Stimulated activated CD4-positive, alpha-beta T cell treated with anti-CD3 and anti-CD28 coated beads, TNF-alpha, amount 100 ng/mL, for 1 hour (primary cell): ENCODE data around the gene IL4I1.

Experiments used
- DNase-seq, 3 donors: peaks; one replicate each; pipeline ENCODE4 v3.0.0-alpha.2; 2020; ENCODE audit warnings: low read depth in 3 of 3, low spot score in 1 of 3

IL4I1 gene

GRCh38 chr19:49852631-49853126, 44.0 kb downstream of the IL4I1 start:
- no peak for DNase-seq

- DNase-seq, result no peak
Measured at GRCh38 chr19:49851456-49852259, 45.0 kb downstream of the IL4I1 start.

GRCh38 chr19:49850487-49851342, 46.0 kb downstream of the IL4I1 start, which contains the start of gene PTOV1:
Gene PTOV1 (plus strand): TSS chr19:49851159.
- peak; percentile 72 to 87 (median 73) for DNase-seq

GRCh38 chr19:49850221-49850486, 46.5 kb downstream of the IL4I1 start:
- no peak for DNase-seq

GRCh38 chr19:49849433-49850220, 47.1 kb downstream of the IL4I1 start:
- DNase-seq, result no peak

GRCh38 chr19:49848938-49849337, 47.7 kb downstream of the IL4I1 start:
- no peak for DNase-seq

DNA sequence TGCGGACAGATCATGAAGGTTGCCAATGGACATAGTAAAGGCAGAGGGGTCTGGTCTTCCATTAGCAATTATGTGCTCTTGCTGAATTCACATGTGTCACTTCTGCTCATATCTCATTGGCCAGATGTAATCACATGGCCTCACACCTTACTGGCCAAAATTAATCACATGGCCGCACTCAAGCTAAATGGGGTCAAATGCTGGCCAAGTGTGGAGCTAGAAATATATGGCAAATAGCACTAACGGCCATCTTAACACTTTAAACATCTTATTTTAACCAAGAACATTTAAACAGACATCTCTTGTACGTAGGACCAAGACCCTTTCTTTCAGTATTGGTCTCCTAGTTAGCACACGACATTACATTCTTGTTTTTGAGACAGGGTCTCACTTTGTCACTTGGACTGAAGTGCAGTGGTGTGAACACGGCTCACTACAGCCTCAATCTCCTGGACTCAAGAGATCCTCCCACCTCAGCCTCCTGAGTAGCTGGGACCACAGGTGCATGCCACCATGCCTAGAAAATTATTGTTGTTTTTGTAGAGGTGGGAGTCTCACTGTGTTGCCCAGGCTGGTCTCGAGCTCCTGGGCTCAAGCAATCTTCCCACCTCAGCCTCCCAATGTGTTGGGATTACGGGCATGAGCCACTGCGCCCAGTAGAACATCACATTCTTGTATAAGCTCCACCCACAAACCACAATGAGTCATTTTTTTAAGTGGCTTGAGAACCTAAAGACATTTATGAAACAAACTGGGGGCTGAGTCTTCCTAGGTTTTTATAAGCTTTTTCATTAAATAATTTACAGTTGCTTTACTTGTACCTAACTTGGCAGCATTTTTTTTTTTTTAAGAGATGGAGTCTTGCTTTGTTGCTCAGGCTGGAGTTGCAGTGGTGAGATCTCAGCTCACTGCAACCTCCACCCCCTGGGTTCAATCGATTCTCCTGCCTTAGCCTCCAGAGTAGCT, 48.7 kb downstream of the IL4I1 start:
- DNase-seq, result no peak

DNA sequence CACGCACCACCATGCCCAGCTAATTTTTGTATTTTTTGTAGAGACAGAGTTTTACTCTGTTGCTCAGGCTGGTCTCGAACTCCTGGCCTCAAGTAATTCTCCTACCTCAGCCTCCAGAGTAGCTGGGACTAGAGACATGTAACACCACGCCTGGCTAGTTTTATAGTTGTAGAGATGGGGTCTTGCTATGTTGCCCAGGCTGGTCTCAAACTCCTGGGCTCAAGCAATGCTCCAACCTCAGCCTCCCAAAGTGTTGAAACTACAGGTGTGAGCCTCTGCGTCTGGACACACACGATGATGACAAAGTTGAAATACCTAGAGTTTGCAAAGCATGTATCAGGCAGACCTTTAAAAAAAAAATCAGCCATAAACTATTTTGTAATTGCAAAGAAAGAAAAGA, 50.3 kb downstream of the IL4I1 start:
- DNase-seq, result no peak

- DNase-seq, result no peak
Measured at GRCh38 chr19:49845414-49845813, 51.3 kb downstream of the IL4I1 start.

DNA sequence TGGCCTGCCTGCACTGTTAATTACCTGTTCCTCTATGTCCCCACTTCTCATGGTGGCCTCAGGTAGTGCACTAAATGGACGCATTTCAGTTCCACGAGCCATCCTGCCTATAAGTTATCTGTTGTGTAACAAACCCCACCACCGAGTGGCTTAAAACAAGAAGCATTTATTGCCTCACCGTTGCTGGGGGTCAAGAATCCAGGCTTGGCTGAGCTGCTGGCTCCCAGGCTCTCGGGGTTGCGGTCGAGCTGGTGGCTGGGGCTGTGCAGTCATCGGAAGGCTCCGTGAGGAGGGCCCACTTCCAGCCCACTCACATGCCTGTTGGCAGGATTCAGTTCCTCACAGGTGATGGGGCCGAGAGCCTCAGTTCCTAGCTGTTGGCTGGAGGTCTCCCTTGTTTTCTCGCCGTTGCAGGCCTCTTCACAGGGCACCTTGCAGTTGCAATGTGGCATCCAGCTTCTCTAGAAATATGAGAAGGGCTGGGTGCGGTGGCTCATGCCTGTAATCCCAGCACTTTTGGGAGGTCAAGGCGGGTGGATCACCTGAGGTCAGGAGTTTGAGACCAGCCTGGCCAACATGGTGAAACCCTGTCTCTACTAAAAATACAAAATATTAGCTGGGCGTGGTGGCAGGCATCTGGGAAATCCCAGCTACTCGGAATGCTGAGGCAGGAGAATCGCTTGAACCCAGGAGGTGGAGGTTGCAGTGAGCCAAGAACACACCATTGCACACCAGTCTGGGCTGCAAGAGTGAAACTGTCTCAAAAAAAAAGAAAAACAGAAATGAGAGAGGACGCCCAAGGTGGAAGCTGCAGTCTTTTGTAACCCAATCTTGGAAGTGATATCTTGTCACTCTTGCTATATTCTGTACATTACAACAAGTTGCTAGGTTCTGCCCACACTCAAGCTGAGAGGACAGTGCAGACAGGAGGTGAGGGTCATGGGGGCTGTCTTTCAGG, 52.3 kb downstream of the IL4I1 start:
- no peak for DNase-seq

GRCh38 chr19:49843265-49843664, 53.4 kb downstream of the IL4I1 start:
- DNase-seq, result no peak

- no peak for DNase-seq
Measured at GRCh38 chr19:49840736-49841249, 55.9 kb downstream of the IL4I1 start.

- no peak for DNase-seq
Measured at GRCh38 chr19:49840321-49840720, 56.4 kb downstream of the IL4I1 start.

DNA sequence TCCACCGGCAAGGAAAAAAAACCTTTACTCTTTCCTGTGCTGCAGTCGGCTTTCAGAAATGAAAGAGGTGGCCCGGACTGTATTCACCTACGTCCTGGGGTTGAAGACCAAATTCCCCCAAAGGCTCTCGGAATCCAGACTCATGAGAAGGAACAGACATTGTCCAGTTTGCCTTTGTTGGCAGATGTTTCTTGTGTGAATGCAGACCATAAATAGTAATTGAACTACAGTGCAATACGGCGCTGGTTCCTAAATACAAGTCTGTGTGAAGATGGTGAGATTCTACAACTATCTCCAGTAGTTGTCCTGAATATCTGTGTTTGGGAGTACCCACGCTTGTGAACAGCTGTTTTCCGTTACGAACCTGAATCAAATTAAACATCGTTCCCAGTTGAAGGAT, 57.0 kb downstream of the IL4I1 start:
- no peak for DNase-seq
